ENCODE measurements around the gene DDR2.

DNA sequence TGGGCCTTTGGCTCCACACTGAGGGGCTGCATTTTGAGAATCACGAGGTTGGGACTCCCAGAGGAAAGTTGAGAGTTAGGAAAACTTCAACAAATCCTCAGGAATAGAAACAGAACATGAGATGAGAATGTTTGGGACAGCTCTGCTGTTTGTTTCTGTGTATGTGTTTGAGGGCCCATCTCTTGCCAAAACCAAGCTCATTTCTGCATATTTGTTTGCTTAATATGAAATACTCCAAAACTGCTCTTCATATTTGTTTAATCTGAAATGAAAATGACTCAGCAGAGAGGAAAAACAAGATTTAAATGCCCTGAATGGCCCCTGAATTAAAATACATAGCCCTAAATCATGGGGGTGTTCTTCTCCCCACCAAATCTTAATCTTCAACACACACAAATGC, 78.1 kb downstream of the DDR2 start:
- TF ChIP-seq, protein P1, sequence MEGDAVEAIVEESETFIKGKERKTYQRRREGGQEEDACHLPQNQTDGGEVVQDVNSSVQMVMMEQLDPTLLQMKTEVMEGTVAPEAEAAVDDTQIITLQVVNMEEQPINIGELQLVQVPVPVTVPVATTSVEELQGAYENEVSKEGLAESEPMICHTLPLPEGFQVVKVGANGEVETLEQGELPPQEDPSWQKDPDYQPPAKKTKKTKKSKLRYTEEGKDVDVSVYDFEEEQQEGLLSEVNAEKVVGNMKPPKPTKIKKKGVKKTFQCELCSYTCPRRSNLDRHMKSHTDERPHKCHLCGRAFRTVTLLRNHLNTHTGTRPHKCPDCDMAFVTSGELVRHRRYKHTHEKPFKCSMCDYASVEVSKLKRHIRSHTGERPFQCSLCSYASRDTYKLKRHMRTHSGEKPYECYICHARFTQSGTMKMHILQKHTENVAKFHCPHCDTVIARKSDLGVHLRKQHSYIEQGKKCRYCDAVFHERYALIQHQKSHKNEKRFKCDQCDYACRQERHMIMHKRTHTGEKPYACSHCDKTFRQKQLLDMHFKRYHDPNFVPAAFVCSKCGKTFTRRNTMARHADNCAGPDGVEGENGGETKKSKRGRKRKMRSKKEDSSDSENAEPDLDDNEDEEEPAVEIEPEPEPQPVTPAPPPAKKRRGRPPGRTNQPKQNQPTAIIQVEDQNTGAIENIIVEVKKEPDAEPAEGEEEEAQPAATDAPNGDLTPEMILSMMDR (IDR thresholded peaks at IDR 0.05) = no peak
- no peak for TF ChIP-seq POLR2AphosphoS5 (IDR thresholded peaks at IDR 0.05)
- no peak for TF ChIP-seq POLR2A (IDR thresholded peaks at IDR 0.05)
- TF ChIP-seq EP300 (IDR thresholded peaks at IDR 0.05) = no peak
